Prostate gland (tissue), 2 donors: ENCODE data around the gene DGKQ.

Experiments
- CTCF ChIP-seq, 4 experiments: fragments of 200-600 bp in 2 of 4; fragments of 450-650 bp in 2 of 4; sonication (generic) in 2 of 4; IDR thresholded peaks; 1 replicate in 3 of 4; 2 replicates in 1 of 4; pipeline ENCODE4 v1.5.1; 2016 to 2019; ENCODE audit warnings: antibody characterized with exemption in 4 of 4, mild to moderate bottlenecking in 2 of 4, moderate library complexity in 2 of 4
- POLR2A ChIP-seq: fragments of 450-650 bp; IDR thresholded peaks from one replicate; pipeline ENCODE4 v1.6.1; 2016; ENCODE audit warnings: antibody characterized with exemption, mild to moderate bottlenecking
- POLR2AphosphoS5 ChIP-seq: sonication (generic); formaldehyde crosslinking; IDR thresholded peaks from one replicate; pipeline ENCODE4 v1.6.1; 2017; ENCODE audit warnings: antibody characterized with exemption

GRCh38 chr4:955931-956381 lies 17.4 kb downstream of the DGKQ start:
- TF ChIP-seq POLR2A (no peak), CTCF (IDR thresholded peaks at IDR 0.05) (no peak), POLR2AphosphoS5 (no peak)
